Left kidney (tissue), 2 donors: ENCODE results near the gene IPPK. TPM values are rescaled to one million over a fixed set of nuclear protein-coding genes. Genes with fewer than 3 reads are reported as not detected.
"Not testable (repeated sequence)": the region's sequence is repeated elsewhere in the genome, so short reads cannot be mapped to it uniquely, and the experiment has no call there.

Experiments used
- DNase-seq: peaks from one replicate; pipeline ENCODE4 v3.0.0-alpha.2; 2013
- polyA plus RNA-seq: library from polyadenylated mRNA; unstranded; fragments of 120-200 nt; gene quantifications from one replicate; pipeline ENCODE4 v1.2.1, GENCODE V29; 2013; ENCODE audit not compliant: insufficient read length

The IPPK gene
- polyA plus RNA-seq, 1 donor = 13.7 TPM

DNA sequence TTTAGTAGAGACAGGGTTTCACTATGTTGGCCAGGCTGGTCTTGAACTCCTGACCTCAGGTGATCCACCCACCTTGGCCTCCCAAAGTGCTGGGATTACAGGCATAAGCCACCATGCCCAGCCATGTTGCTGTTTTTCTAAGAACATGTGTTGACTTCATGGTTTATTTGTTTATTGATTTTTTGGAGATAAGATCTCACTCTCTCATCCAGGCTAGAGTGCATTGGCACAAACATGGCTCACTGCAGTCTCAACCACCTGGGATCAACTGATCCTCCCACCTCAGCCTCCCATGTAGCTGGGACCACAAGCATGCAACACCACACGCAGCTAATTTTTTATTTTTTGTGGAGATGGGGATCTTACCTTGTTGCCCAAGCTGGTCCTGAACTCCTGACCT is 74.9 kb downstream of the IPPK start:
- not testable (repeated sequence) for DNase-seq

DNA sequence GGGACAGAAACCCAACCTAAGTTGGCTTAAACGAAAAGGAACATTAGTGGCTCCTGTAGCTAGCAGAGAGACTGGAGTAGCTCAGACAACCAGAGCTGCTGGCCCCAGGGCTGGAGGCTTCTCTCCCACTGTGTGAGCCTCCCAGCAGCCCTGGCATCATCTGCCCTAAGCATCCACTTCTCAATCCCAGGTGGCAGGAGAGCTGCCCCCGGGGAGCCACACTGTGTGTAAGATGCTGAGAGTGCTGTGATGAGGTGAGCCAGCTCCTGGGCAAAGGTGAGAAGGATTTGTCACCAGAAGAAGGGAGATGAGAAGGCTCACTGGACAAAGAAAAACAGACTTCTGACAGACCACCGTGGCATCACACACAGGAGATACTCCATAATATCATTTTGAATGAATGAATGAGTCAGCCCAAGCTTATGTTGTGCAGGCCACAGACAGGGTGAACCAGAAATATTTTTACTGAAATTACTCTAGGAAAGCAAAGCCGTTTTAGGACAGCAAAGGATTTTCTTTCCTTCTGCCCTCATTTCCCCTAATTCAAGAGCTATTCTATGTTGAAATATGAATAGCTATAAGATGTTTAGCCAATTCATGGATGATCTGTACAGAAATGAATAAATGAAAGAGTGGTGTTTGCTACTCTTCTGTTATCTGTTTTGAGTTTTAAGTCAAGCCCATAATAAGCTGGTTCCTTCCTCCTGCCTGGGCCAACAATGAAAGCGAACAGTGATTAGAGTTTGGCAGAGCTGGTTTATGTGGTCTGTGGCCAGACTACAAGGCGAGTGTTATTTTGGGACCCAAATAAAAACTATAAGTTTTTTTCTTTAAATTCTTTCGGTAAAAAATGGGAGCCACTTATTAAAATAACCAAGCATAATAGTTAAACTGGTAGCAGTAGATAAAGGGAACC is 76.7 kb downstream of the IPPK start:
- no peak for DNase-seq

DNA sequence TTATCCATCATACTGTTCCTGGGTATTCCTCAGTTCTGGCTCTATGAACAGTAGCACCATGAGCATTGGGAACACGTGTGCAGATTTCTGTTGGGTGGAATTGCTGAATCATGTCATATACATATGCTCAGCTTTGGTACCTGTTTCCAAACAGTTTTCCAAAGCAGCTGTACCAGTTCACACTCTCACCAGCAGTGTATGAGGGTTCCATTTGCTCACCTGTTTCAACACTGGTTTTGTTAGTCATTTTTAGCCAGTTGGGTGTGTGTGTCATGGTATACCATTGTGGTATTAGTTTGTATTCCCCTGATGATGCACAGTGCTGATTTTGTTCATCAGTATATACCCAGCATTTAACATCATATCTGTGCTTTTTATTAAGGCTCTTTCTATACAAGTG is 77.4 kb downstream of the IPPK start:
- DNase-seq = no peak

DNA sequence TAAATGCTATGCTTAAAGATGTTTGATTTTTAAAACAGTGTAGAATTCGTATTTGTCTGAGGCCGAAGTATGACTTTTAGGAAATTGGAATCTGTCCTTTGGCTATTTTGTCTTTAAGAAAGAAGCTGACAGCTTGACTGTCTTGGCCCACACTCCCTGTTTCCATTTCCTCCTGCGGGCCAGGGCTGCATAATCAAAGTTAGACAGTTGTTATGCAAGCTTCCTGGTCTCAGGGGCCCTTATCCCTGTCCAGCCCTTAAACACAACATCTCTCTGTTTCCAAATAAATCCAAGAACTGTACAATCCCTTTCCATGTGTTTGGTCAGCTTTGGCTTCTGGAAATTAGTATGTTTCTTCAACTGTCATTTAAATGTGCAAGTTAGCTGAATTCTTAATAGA is 79.6 kb downstream of the IPPK start:
- DNase-seq = peak; percentile 59

DNA sequence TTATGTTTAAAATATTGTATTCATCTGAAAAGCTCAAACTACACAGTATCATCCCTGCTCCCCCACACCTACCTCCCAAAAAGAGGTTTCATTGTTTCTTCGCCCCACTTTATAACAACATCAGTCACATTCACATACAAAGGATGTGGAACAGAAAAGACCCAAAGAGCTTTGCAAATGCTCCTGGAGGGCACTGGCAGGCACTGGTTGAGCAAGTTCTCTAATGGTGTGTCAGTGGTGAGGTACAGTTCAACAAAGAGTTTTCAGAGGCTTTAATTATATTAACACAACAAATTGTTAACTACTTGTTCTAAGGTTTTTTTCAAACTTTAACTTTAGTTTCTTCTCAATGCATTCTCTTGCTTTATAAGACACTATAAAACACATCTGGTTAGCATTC is 80.0 kb downstream of the IPPK start:
- DNase-seq = no peak

DNA sequence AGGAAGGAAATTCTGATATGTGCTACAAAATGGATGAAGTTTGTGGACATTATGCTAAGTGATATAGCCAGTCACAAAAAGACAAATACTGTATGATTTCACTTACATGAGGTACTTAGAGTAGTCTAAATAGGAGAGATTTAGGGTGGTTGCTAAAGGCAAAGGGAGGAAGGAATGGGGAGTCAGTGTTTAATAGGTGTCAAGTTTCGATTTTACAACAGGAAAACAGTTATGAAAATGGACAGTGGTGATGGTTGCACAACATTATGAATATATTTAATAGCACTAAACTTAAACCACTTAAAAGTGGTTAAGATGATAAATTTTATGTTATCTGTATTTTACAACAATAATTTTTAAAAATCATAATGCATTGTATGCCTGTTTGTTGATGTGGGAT is 93.8 kb downstream of the IPPK start:
- DNase-seq = no peak

DNA sequence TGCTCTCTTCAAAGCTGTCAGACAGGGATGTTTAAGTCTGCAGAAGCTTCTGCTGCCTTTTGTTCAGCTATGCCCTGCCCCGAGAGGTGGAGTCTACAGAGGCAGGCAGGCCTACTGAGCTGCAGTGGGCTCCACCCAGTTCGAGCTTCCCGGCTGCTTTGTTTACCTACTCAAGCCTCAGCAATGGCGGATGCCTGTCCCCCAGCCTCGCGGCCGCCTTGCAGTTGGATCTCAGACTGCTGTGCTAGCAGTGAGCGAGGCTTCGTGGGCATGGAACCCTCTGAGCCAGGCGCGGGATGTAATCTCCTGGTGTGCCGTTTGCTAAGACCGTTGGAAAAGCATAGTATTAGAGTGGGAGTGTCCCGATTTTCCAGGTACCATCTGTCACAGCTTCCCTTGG is 96.3 kb downstream of the IPPK start:
- DNase-seq = not testable (repeated sequence)

DNA sequence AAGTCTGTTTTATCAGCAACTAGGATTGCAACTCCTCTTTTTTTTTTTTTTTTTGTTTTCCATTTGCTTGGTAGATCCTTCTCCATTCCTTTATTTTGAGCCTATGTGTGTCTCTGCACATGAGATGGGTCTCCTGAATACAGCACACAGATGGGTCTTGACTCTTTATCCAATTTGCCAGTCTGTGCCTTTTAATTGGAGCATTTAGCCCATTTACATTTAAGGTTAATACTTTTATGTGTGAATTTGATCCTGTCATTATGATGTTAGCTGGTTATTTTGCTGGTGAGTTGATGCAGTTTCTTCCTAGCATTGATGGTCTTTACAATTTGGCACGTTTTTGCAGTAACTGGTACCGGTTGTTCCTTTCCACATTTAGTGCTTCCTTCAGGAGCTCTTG is 98.1 kb downstream of the IPPK start:
- not testable (repeated sequence) for DNase-seq

DNA sequence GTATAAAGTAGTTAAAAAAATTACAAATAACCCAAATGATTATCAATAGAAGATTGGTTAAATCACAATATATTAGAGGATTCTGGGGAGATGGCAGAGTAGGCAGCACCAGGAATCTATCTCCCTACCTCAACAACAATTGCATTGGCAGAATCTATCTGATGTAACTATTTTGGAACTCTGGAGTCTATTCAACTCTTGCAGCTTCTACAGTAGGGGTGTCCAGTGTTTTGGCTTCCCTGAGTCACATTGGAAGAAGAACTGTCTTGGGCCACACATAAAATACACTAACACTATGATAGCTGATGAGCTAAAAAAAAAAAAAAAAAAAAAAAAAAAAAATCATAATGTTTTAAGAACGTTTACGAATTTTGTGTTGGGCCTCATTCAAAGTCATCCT is 104.9 kb downstream of the IPPK start:
- no peak for DNase-seq

DNA sequence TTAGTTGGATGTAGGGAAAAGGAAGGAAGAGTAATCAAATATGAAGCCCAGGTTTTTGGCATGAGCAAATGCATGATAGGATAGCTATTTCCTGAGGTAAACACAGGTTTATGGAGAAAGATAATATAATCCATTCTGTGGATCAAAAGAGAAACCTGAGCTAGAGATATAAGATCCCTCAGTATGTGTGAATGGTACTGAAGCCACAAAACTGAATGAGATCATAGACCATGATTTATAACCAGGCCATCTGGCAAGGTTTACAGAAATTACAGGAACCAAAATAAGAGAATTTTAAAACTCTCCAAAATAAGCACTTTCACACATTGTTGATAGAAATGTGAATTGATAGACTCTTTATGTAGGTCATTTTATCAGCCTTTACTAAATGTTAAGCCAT is 105.4 kb downstream of the IPPK start:
- no peak for DNase-seq

Other genes starting within 250 kb of the IPPK start
- gene OMD, start 245.7 kb downstream of the IPPK start, polyA plus RNA-seq = 0.62 TPM
- 9.8 TPM for gene ASPN, start 187.6 kb downstream of the IPPK start, polyA plus RNA-seq
- gene ECM2, start 134.1 kb downstream of the IPPK start, polyA plus RNA-seq = 14.9 TPM
- 29.3 TPM for gene BICD2, start 94.7 kb upstream of the IPPK start, polyA plus RNA-seq
- 12.0 TPM for gene ZNF484, start 207.9 kb upstream of the IPPK start, polyA plus RNA-seq